Spleen (tissue), 11 donors: ENCODE results near the gene PRKG1. TPM values are rescaled to one million over a fixed set of nuclear protein-coding genes. Genes with fewer than 3 reads are reported as not detected.

Source experiments
- DNase-seq: peaks from one replicate; pipeline ENCODE4 v3.0.0-alpha.2; 2020
- H3K27ac ChIP-seq, 8 donors: fragments of 200-600 bp; sonication (generic) in 7 of 8; 1 replicate in 4 of 8; 2 replicates in 4 of 8; pipeline versions ENCODE4 v1.5.0 to v1.8.0; 2016 to 2021; ENCODE audit warnings: inconsistent platforms in 4 of 8, mild to moderate bottlenecking in 4 of 8, moderate library complexity in 1 of 8
- H3K27me3 ChIP-seq, 7 donors: fragments of 200-600 bp; sonication (generic) in 6 of 7; replicated peaks in 1 of 7; 1 replicate in 4 of 7; 2 replicates in 3 of 7; pipeline versions ENCODE4 v1.5.0 to v1.8.0; 2016 to 2021; ENCODE audit warnings: inconsistent platforms in 3 of 7, mild to moderate bottlenecking in 1 of 7
- H3K36me3 ChIP-seq, 6 donors: fragments of 200-600 bp; sonication (generic) in 5 of 6; 1 replicate in 4 of 6; 2 replicates in 2 of 6; pipeline versions ENCODE4 v1.5.0 to v1.8.0; 2016 to 2021; ENCODE audit warnings: inconsistent platforms in 2 of 6
- H3K4me1 ChIP-seq, 6 donors: fragments of 200-600 bp; sonication (generic) in 5 of 6; 1 replicate in 3 of 6; 2 replicates in 3 of 6; pipeline versions ENCODE4 v1.5.0 to v1.8.0; 2016 to 2021; ENCODE audit warnings: inconsistent platforms in 3 of 6
- H3K4me3 ChIP-seq, 8 donors: fragments of 200-600 bp; sonication (generic) in 7 of 8; 1 replicate in 4 of 8; 2 replicates in 4 of 8; pipeline versions ENCODE4 v1.5.0 to v1.8.0; 2016 to 2021; ENCODE audit warnings: inconsistent platforms in 4 of 8, mild to moderate bottlenecking in 4 of 8, moderate library complexity in 2 of 8
- H3K9me3 ChIP-seq, 8 donors: fragments of 200-600 bp; sonication (generic) in 7 of 8; 1 replicate in 4 of 8; 2 replicates in 4 of 8; pipeline versions ENCODE4 v1.5.0 to v1.8.0; 2016 to 2021; ENCODE audit warnings: inconsistent platforms in 4 of 8
- CTCF ChIP-seq, 11 experiments: fragments of 200-600 bp in 7 of 11; fragments of 450-650 bp in 4 of 11; sonication (generic) in 4 of 11; IDR thresholded peaks in 8 of 11; conservative IDR thresholded peaks in 3 of 11; 1 replicate in 7 of 11; 2 replicates in 4 of 11; pipeline versions ENCODE4 v1.4.0 to v1.8.0; 2016 to 2021; ENCODE audit warnings: antibody characterized with exemption in 11 of 11, inconsistent platforms in 4 of 11, mild to moderate bottlenecking in 1 of 11
- POLR2A ChIP-seq, 3 donors: fragments of 450-650 bp; IDR thresholded peaks; one replicate each; pipeline ENCODE4 v1.5.1; 2017; ENCODE audit warnings: antibody characterized with exemption in 3 of 3, mild to moderate bottlenecking in 1 of 3
- POLR2AphosphoS5 ChIP-seq, 3 donors: sonication (generic); formaldehyde crosslinking; IDR thresholded peaks; one replicate each; pipeline ENCODE4 v1.5.1; 2017; ENCODE audit warnings: antibody characterized with exemption in 3 of 3
- WGBS, 5 donors: extraction: QIAGEN DNeasy Blood & Tissue Kit in 3 of 5; methylation state at CpG; one replicate each; pipeline versions ENCODE4 v1.1.5 to v1.1.7; 2013 to 2018; 5-methylcytosine and 5-hydroxymethylcytosine counted together
- intact Hi-C: fragments of 100-400 bp; cut with DNase I; formaldehyde crosslinking; loops from one replicate; pipeline ENCODE4 v1.15.0; 2023; ENCODE audit warnings: low total_unique reads
- polyA plus RNA-seq, 3 donors: library from polyadenylated mRNA; stranded (reverse); fragments of 200-250 nt; gene quantifications; one replicate each; pipeline ENCODE4 v1.2.1, GENCODE V29; 2013
- total RNA-seq, 7 donors: library from RNA; depleted of rRNA in 3 of 7; stranded (reverse); fragments of >200 nt in 3 of 7; fragmentation: NEBNext Ultra II Directional in 4 of 7; extraction: Animal tissue kit (Norgen Biotek cat#: 25700) in 4 of 7; gene quantifications; one replicate each; pipeline versions ENCODE4 v1.1.0 to v1.2.1, GENCODE V29; 2016 to 2021
- donor health status: healthy with polysubstance abuse.
- donor health status: DM: no; HTN: no; CAD: no; lungs with moderate emphysema.
- donor health status: DM: no; HTN: no; CAD: no.
- donor health status: Bipolar disorder and iron deficiency.
- donor health status: healthy.
- donor health status: DM: no; HTN: no; CAD: no.
- donor health status: DM: yes; HTN: yes; CAD: no.

Gene PRKG1
- total and polyA plus RNA-seq, 10 donors: 0.65 to 10.5 (median 7.2) TPM

GRCh38 chr10:51729822-51730555 is 655.7 kb downstream of the PRKG1 start:
- TF ChIP-seq CTCF (IDR thresholded peaks at IDR 0.05 in 8 of 11, conservative IDR thresholded peaks at IDR 0.05 in 3 of 11): no peak
- no peak for TF ChIP-seq POLR2A (IDR thresholded peaks at IDR 0.05)
- Histone ChIP-seq H3K27me3 (no peaks in the 10 kb centered on the region), H3K9me3 (no peaks in the 10 kb centered on the region), H3K4me1 (no peaks in the 10 kb centered on the region), H3K27ac (no peak overlapping the region), H3K36me3 (no peaks in the 10 kb centered on the region), H3K4me3 (no peak overlapping the region)
- intact Hi-C loops: loop anchor here (10.0 kb wide), 1 partner anchor 65 kb away; no protein-coding TSS in a partner anchor
- no peak for DNase-seq
- 78 to 86% (median 81%) methylated on average over 7 of the region's 7 CpGs for WGBS, 5 donors

GRCh38 chr10:51733057-51733456 is 658.8 kb downstream of the PRKG1 start:
- H3K4me1 ChIP-seq: no peaks in the 10 kb centered on the region
- 59 to 69% (median 65%) methylated on average over 1 of the region's 1 CpG for WGBS, 5 donors
- DNase-seq: no peak
- H3K36me3 ChIP-seq: no peaks in the 10 kb centered on the region
- intact Hi-C loops: no loop called here
- no peaks in the 10 kb centered on the region for H3K27me3 ChIP-seq
- H3K4me3 ChIP-seq: no peak overlapping the region
- TF ChIP-seq POLR2AphosphoS5 (IDR thresholded peaks at IDR 0.05) (no peak), POLR2A (IDR thresholded peaks at IDR 0.05) (no peak), CTCF (IDR thresholded peaks at IDR 0.05 in 8 of 11, conservative IDR thresholded peaks at IDR 0.05 in 3 of 11) (no peak)
- no peak overlapping the region for H3K27ac ChIP-seq
- H3K9me3 ChIP-seq: no peaks in the 10 kb centered on the region

GRCh38 chr10:51743146-51743545 is 668.9 kb downstream of the PRKG1 start:
- Histone ChIP-seq H3K36me3 (no peaks in the 10 kb centered on the region), H3K4me1 (no peaks in the 10 kb centered on the region), H3K9me3 (no peaks in the 10 kb centered on the region), H3K27me3 (no peaks in the 10 kb centered on the region), H3K27ac (no peak overlapping the region), H3K4me3 (no peak overlapping the region)
- no peak for TF ChIP-seq POLR2A (IDR thresholded peaks at IDR 0.05)
- intact Hi-C loops: no loop called here
- no peak for DNase-seq
- WGBS, 5 donors: 61 to 77% (median 71%) methylated on average over 6 of the region's 6 CpGs

GRCh38 chr10:51744235-51745000 is 670.1 kb downstream of the PRKG1 start:
- Histone ChIP-seq H3K27me3 (no peaks in the 10 kb centered on the region), H3K9me3 (no peaks in the 10 kb centered on the region), H3K4me1 (no peaks in the 10 kb centered on the region), H3K36me3 (no peaks in the 10 kb centered on the region), H3K4me3 (no peak overlapping the region), H3K27ac (no peak overlapping the region)
- TF ChIP-seq POLR2AphosphoS5 (IDR thresholded peaks at IDR 0.05) (no peak), CTCF (IDR thresholded peaks at IDR 0.05 in 8 of 11, conservative IDR thresholded peaks at IDR 0.05 in 3 of 11) (no peak), POLR2A (IDR thresholded peaks at IDR 0.05) (no peak)
- intact Hi-C loops: no loop called here
- no peak for DNase-seq
- WGBS, 5 donors: 80 to 91% (median 87%) methylated on average over 6 of the region's 6 CpGs
